Measurements from ENCODE around the gene RXRA. TPM values are rescaled to one million over a fixed set of nuclear protein-coding genes. Genes with fewer than 3 reads are reported as not detected.

RXRA gene
- total RNA-seq, 1 donor from 2014 or later, result 49.4 TPM

DNA sequence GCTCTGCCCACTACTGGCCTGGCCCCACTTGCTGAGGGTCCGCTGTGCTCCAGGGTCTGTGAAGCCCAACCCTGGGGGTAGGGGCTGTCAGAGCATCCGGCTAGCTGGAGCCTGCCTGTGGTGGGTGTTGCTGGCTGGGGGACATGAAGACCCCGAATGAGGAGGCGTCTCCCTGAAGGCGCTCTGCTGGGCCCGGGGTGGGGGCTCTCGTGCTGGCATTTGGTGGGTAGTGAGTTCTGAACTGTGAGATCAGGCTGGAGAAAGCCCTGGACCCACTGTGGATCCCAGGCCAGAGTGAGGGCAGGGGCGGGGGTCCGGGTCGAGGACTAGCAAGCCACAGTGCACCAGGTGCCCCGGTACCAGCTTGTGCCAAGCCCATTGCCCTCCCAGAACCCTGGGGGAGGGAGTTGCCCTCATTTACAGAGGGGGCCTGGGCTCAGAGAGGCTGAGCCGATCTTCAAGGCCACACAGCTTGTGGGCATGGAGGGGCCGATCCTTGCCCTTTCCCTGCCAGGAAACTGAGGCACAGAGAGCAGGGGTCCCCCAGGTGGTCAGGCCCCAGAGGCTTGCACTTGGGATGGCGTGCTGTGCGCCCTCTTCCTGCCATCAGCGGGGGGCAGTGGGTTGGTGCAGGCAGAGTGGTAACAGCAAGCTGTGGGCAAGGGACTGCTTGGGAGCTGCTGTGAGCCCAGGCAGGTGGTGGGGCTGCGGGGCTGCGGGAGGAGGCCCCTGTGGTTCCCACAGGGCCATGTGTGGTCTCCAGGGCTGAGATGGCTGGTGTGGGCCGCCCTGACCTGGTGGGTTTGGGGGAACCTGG is 15.9 kb downstream of the RXRA start:
- TF ChIP-seq POLR2AphosphoS5 (IDR thresholded peaks at IDR 0.05; ENCODE audit: insufficient read depth in 1 of 2, low read depth in 1 of 2) (no peak), POLR2A (IDR thresholded peaks at IDR 0.05) (no peak)
- TF ChIP-seq, protein P1, sequence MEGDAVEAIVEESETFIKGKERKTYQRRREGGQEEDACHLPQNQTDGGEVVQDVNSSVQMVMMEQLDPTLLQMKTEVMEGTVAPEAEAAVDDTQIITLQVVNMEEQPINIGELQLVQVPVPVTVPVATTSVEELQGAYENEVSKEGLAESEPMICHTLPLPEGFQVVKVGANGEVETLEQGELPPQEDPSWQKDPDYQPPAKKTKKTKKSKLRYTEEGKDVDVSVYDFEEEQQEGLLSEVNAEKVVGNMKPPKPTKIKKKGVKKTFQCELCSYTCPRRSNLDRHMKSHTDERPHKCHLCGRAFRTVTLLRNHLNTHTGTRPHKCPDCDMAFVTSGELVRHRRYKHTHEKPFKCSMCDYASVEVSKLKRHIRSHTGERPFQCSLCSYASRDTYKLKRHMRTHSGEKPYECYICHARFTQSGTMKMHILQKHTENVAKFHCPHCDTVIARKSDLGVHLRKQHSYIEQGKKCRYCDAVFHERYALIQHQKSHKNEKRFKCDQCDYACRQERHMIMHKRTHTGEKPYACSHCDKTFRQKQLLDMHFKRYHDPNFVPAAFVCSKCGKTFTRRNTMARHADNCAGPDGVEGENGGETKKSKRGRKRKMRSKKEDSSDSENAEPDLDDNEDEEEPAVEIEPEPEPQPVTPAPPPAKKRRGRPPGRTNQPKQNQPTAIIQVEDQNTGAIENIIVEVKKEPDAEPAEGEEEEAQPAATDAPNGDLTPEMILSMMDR (IDR thresholded peaks at IDR 0.05), result no peak
- Histone ChIP-seq H3K36me3 (no peaks in the 10 kb centered on the region), H3K4me1 (peaks cover 100% of the 10 kb centered on the region), H3K9me3 (no peaks in the 10 kb centered on the region), H3K27ac (peak overlapping the region; percentile 70), H3K27me3 (no peaks in the 10 kb centered on the region), H3K4me3 (no peak overlapping the region)
- no peak for DNase-seq (ENCODE audit: extremely low spot score in 2 of 2)
- intact Hi-C loops (cut with DNase I), result no loop called here

DNA sequence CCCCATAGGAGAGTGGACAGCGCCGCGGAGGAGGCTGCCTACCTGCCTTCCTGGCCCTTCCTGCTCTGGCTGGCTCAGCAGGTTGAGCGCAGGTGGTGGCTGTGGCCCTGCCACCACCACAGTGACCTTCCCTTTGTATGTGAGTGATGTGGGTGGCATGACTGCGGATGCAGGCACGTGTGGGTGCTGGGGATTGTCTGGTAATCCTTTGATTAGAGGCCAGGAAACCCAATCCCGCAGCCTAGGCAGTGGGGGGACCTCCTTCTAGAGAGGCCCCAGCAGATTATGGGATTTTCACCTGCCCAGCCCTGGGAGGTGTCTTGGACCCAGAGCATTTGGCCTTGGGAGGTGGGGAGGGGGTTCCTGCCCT is 16.5 kb downstream of the RXRA start:
- Histone ChIP-seq H3K9me3 (no peaks in the 10 kb centered on the region), H3K27ac (peak overlapping the region; percentile 70), H3K4me1 (peaks cover 100% of the 10 kb centered on the region), H3K36me3 (no peaks in the 10 kb centered on the region), H3K27me3 (no peaks in the 10 kb centered on the region), H3K4me3 (no peak overlapping the region)
- TF ChIP-seq POLR2A (IDR thresholded peaks at IDR 0.05), result no peak
- TF ChIP-seq POLR2AphosphoS5 (IDR thresholded peaks at IDR 0.05; ENCODE audit: insufficient read depth in 1 of 2, low read depth in 1 of 2), result no peak
- TF ChIP-seq, protein P1 (IDR thresholded peaks at IDR 0.05), result no peak
- no peak for DNase-seq (ENCODE audit: extremely low spot score in 2 of 2)
- intact Hi-C loops (cut with DNase I), result no loop called here

DNA sequence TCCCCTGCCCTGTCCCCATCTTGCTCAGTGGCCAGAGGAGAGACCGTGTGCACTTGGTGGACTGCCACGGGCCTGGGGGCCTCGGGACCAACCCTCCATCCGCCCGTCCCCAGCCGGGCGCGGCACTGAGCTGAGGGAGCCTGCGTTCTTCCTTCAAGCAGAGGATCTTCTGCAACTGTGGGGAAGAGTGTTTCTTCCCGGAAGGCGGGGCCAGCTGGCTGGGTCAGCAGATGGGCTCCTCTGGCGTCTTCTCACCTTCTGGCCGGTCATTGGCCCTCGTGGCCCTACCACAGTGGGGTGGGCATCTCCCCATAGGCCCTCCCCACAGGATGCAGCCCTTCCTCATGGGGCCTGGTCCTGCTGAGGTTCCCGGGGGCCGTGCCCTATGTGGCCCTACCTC is 17.4 kb downstream of the RXRA start:
- Histone ChIP-seq H3K4me1 (peaks cover 100% of the 10 kb centered on the region), H3K27me3 (no peaks in the 10 kb centered on the region), H3K27ac (peak overlapping the region; percentile 70), H3K9me3 (no peaks in the 10 kb centered on the region), H3K4me3 (no peak overlapping the region), H3K36me3 (no peaks in the 10 kb centered on the region)
- no peak for TF ChIP-seq POLR2A (IDR thresholded peaks at IDR 0.05)
- TF ChIP-seq POLR2AphosphoS5 (IDR thresholded peaks at IDR 0.05; ENCODE audit: insufficient read depth in 1 of 2, low read depth in 1 of 2), result peak in 1 of 2 donors; percentile 19
- intact Hi-C loops (cut with DNase I), result no loop called here
- DNase-seq (ENCODE audit: extremely low spot score in 2 of 2), result no peak

DNA sequence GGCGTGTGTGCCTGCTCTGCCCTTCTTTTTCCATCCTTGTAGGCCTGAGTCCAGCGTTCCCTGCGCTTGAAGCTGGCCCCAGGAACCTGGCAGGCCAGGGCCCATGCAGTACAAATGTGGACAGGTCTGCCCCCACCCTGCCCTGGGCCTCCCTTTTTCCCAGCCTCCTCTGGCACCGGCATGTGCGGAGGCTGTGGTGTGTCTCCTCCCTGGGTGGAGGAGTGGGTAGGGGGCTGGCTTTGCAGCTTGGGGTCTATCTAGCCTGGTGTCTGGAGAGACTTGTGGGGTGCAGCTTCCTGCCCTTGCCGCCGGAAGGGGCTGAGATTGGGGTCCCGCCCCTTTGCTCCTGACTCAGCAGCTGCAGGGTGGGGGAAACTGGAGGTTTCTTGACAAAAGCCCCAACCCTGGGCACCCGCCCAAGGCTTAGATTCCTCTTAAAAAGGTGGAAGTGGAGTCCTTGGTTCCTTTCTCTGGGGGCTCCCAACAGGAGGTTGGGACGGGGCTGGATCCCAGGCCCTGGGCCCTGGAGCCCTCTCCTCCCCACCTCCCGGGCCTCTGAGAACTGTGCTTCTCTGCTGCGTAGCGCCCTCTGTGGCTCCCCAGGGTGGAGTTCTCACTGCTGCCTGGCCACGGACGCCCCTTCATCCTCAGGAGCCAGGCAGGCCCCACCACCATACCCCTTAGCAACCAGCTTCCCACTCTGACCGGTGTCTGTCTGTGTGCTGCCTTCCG is 18.0 kb downstream of the RXRA start:
- TF ChIP-seq, protein P1 (IDR thresholded peaks at IDR 0.05), result no peak
- TF ChIP-seq POLR2A (IDR thresholded peaks at IDR 0.05) (no peak), POLR2AphosphoS5 (IDR thresholded peaks at IDR 0.05; ENCODE audit: insufficient read depth in 1 of 2, low read depth in 1 of 2) (no peak)
- intact Hi-C loops (cut with DNase I), result no loop called here
- DNase-seq (ENCODE audit: extremely low spot score in 2 of 2), result no peak
- Histone ChIP-seq H3K36me3 (no peaks in the 10 kb centered on the region), H3K27me3 (no peaks in the 10 kb centered on the region), H3K27ac (peak overlapping the region; percentile 70), H3K4me1 (peaks cover 100% of the 10 kb centered on the region), H3K9me3 (no peaks in the 10 kb centered on the region), H3K4me3 (no peak overlapping the region)

DNA sequence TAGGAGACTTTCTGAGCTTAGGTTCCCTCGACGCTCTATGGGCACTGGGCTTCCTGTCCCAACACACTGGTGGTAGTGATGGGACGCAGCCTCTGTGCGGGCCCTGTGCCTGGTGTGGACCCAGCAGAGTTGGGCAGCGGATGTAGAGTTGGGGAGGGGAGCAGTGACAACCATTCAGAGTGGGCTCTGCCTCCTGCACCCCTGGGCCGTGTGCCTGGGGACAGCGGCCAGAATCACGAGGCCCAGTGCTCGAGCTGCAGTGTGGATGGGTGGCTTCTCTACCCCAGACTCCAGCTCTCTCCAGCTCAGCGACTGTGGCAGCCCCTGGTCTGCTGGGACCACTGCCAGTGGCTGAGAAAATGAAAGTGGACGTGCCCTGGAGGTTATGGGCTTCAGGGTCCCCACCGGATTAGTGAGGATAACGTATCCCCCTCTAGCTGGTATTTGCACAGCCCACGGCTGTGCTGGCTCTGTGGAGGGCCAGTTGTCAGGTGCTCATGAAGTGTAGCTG is 18.6 kb downstream of the RXRA start:
- Histone ChIP-seq H3K9me3 (no peaks in the 10 kb centered on the region), H3K4me1 (peaks cover 100% of the 10 kb centered on the region), H3K36me3 (no peaks in the 10 kb centered on the region), H3K27me3 (no peaks in the 10 kb centered on the region), H3K4me3 (no peak overlapping the region), H3K27ac (peak overlapping the region; percentile 70)
- DNase-seq (ENCODE audit: extremely low spot score in 2 of 2), result no peak
- TF ChIP-seq POLR2A (IDR thresholded peaks at IDR 0.05), result no peak
- TF ChIP-seq POLR2AphosphoS5 (IDR thresholded peaks at IDR 0.05; ENCODE audit: insufficient read depth in 1 of 2, low read depth in 1 of 2), result no peak
- TF ChIP-seq, protein P1 (IDR thresholded peaks at IDR 0.05), result no peak
- intact Hi-C loops (cut with DNase I), result no loop called here

Measured in vagina (tissue), 2 donors.